CD14-positive monocyte (primary cell): Measurements from ENCODE around the gene PDGFD. TPM values are rescaled to one million over a fixed set of nuclear protein-coding genes. Genes with fewer than 3 reads are reported as not detected.

Source experiments
- DNase-seq, 3 donors: peaks; one replicate each; pipeline ENCODE4 v3.0.0-alpha.2; 2011 to 2022
- H2AFZ ChIP-seq: 2 replicates; pipeline ENCODE4 v1.6.0; 2012; ENCODE audit warnings: mild to moderate bottlenecking, low read depth, low read length, inconsistent platforms; ENCODE audit not compliant: insufficient read depth, poor library complexity, severe bottlenecking
- H3K27ac ChIP-seq, 2 donors: 1 replicate in 1 of 2; 2 replicates in 1 of 2; pipeline ENCODE4 v1.5.1; 2012 to 2013; ENCODE audit warnings: low read length in 2 of 2, control low read depth in 1 of 2, inconsistent platforms in 1 of 2, low read depth in 1 of 2, mild to moderate bottlenecking in 1 of 2
- H3K27me3 ChIP-seq, 2 donors: one replicate each; pipeline versions ENCODE4 v1.6.0 to v1.6.1; 2011 to 2013; ENCODE audit warnings: low read length in 2 of 2; ENCODE audit not compliant: control insufficient read depth in 2 of 2, insufficient read depth in 2 of 2
- H3K36me3 ChIP-seq, 2 donors: replicated peaks in 1 of 2; 1 replicate in 1 of 2; 2 replicates in 1 of 2; pipeline versions ENCODE4 v1.5.1 to v1.6.1; 2012 to 2013; ENCODE audit warnings: low read length in 2 of 2, control low read depth in 1 of 2, inconsistent platforms in 1 of 2, mild to moderate bottlenecking in 1 of 2; ENCODE audit not compliant: insufficient read depth in 2 of 2, control insufficient read depth in 1 of 2
- H3K4me1 ChIP-seq, 2 donors: 1 replicate in 1 of 2; 2 replicates in 1 of 2; pipeline versions ENCODE4 v1.5.1 to v1.6.1; 2012 to 2013; ENCODE audit warnings: low read length in 2 of 2, control low read depth in 1 of 2, inconsistent platforms in 1 of 2, mild to moderate bottlenecking in 1 of 2, moderate library complexity in 1 of 2; ENCODE audit not compliant: insufficient read depth in 2 of 2, control insufficient read depth in 1 of 2
- H3K4me2 ChIP-seq: replicated peaks from 2 replicates; pipeline ENCODE3; 2012; ENCODE audit warnings: low read length, moderate library complexity, mild to moderate bottlenecking; ENCODE audit not compliant: poor library complexity, severe bottlenecking; ENCODE audit errors: extremely low read depth
- H3K4me3 ChIP-seq, 3 experiments: fragments of 200-600 bp in 1 of 3; sonication (generic) in 1 of 3; replicated peaks in 1 of 3; 1 replicate in 2 of 3; 2 replicates in 1 of 3; pipeline ENCODE4 v1.5.1; 2011 to 2013; ENCODE audit warnings: low read length in 3 of 3, mild to moderate bottlenecking in 3 of 3, control low read depth in 2 of 3, low read depth in 2 of 3, inconsistent platforms in 1 of 3, moderate library complexity in 1 of 3
- H3K79me2 ChIP-seq: 2 replicates; pipeline ENCODE4 v1.6.0; 2012; ENCODE audit warnings: mild to moderate bottlenecking, control low read depth, inconsistent platforms, low read length, moderate library complexity; ENCODE audit not compliant: insufficient read depth
- H3K9ac ChIP-seq: 2 replicates; pipeline ENCODE4 v1.6.0; 2017; ENCODE audit warnings: low read length, mild to moderate bottlenecking; ENCODE audit not compliant: insufficient read depth, poor library complexity, severe bottlenecking
- H3K9me3 ChIP-seq, 2 donors: replicated peaks in 1 of 2; 1 replicate in 1 of 2; 2 replicates in 1 of 2; pipeline versions ENCODE4 v1.5.1 to v1.6.1; 2012 to 2013; ENCODE audit warnings: low read length in 2 of 2, control low read depth in 1 of 2; ENCODE audit not compliant: control insufficient read depth in 1 of 2, insufficient read depth in 1 of 2
- H4K20me1 ChIP-seq: 2 replicates; pipeline ENCODE4 v1.6.0; 2012; ENCODE audit warnings: mild to moderate bottlenecking, low read length, control low read depth, moderate library complexity; ENCODE audit not compliant: insufficient read depth
- H3K27ac Mint-ChIP-seq, 7 donors: one replicate each; pipeline ENCODE4 v1.8.0; 2020; ENCODE audit warnings: mild to moderate bottlenecking in 7 of 7, mixed read lengths in 7 of 7, moderate library complexity in 6 of 7, inconsistent platforms in 2 of 7
- H3K27me3 Mint-ChIP-seq, 3 donors: one replicate each; pipeline ENCODE4 v1.8.0; 2021 to 2022; ENCODE audit warnings: low read depth in 3 of 3, mild to moderate bottlenecking in 3 of 3, mixed read lengths in 3 of 3, moderate library complexity in 3 of 3, inconsistent platforms in 1 of 3
- H3K36me3 Mint-ChIP-seq, 2 donors: one replicate each; pipeline ENCODE4 v1.8.0; 2020; ENCODE audit warnings: mixed read lengths in 2 of 2, inconsistent platforms in 1 of 2, mild to moderate bottlenecking in 1 of 2
- H3K4me1 Mint-ChIP-seq: one replicate; pipeline ENCODE4 v1.8.0; 2020; ENCODE audit warnings: mild to moderate bottlenecking, mixed read lengths
- H3K4me3 Mint-ChIP-seq, 2 donors: one replicate each; pipeline ENCODE4 v1.8.0; 2020; ENCODE audit warnings: mild to moderate bottlenecking in 2 of 2, mixed read lengths in 2 of 2, moderate library complexity in 1 of 2
- H3K9me3 Mint-ChIP-seq, 7 donors: one replicate each; pipeline ENCODE4 v1.8.0; 2020 to 2022; ENCODE audit warnings: mixed read lengths in 7 of 7, mild to moderate bottlenecking in 6 of 7, moderate library complexity in 6 of 7, inconsistent platforms in 2 of 7
- WGBS: methylation state at CpG from one replicate; pipeline ENCODE4 v1.1.5; 2013; ENCODE audit warnings: missing lambda C conversion rate; ENCODE audit not compliant: insufficient coverage; 5-methylcytosine and 5-hydroxymethylcytosine counted together
- intact Hi-C, 2 donors: fragments of 100-400 bp; cut with micrococcal nuclease; formaldehyde crosslinking; loops; one replicate each; pipeline versions ENCODE4 v1.15.0 to v1.15.1; 2023
- polyA plus RNA-seq, 3 donors: library from polyadenylated mRNA; depleted of rRNA in 1 of 3; unstranded in 2 of 3; stranded (reverse) in 1 of 3; fragments of 300-500 nt in 2 of 3; fragments of >200 nt in 1 of 3; fragmentation: Illumina TruSeq in 2 of 3; gene quantifications; 1 replicate in 2 of 3; 2 replicates in 1 of 3; pipeline ENCODE4 v1.2.3, GENCODE V29; 2012 to 2021
- TF ChIP-seq, protein P1 (sequence below): fragments of 200-600 bp; IDR thresholded peaks from one replicate; pipeline ENCODE4 v1.8.0; 2022; ENCODE audit warnings: antibody characterized with exemption, mild to moderate bottlenecking

PDGFD gene
- polyA plus RNA-seq, 3 donors = 0.05 to 0.15 TPM; not detected in 1

DNA sequence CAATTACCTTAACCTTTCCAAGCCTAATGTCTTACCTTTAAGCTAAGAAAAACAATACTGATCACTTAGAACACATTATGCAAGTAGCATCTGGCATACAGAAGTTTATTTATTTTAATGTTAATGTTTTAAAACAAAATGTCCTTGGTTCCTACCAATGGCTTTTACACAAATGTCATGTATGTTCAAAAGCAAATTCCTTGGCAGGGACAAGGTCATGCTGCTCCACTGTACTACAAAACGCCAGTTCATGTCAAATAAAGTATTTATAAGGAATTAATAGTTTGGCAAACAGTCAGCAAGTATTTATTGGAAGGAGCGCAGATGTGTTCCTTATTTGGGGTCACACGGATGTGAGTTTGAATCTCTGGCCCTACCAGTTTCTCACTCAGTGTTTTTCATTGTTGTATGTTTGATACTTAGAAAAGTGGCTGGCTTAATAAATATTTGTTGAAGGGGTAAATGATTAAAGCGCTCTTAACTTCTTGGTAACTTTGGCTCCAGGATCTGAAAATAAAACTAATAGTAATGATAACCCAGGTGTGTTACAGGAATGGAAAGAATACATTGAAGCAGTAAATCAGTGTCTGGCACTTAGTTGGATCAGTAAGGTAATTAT, 108.9 kb downstream of the PDGFD start:
- H4K20me1 ChIP-seq = no peaks in the 10 kb centered on the region
- H3K4me3 ChIP-seq = no peak overlapping the region
- H3K9ac ChIP-seq = no peak overlapping the region
- no peak overlapping the region for H2AFZ ChIP-seq
- Mint-ChIP-seq H3K9me3 (no peaks in the 10 kb centered on the region), H3K27ac (no peak overlapping the region), H3K36me3 (no peaks in the 10 kb centered on the region), H3K4me3 (no peak overlapping the region), H3K27me3 (no peaks in the 10 kb centered on the region), H3K4me1 (peaks cover 18% of the 10 kb centered on the region)
- no peaks in the 10 kb centered on the region for H3K36me3 ChIP-seq
- H3K27me3 ChIP-seq = no peaks in the 10 kb centered on the region
- no peak overlapping the region for H3K27ac ChIP-seq
- no peak for DNase-seq
- H3K4me2 ChIP-seq = no peak overlapping the region
- intact Hi-C loops = no loop called here
- H3K9me3 ChIP-seq = no peaks in the 10 kb centered on the region
- H3K4me1 ChIP-seq = peaks cover 10 to 13% of the 10 kb centered on the region in 2 donors
- TF ChIP-seq, protein P1, sequence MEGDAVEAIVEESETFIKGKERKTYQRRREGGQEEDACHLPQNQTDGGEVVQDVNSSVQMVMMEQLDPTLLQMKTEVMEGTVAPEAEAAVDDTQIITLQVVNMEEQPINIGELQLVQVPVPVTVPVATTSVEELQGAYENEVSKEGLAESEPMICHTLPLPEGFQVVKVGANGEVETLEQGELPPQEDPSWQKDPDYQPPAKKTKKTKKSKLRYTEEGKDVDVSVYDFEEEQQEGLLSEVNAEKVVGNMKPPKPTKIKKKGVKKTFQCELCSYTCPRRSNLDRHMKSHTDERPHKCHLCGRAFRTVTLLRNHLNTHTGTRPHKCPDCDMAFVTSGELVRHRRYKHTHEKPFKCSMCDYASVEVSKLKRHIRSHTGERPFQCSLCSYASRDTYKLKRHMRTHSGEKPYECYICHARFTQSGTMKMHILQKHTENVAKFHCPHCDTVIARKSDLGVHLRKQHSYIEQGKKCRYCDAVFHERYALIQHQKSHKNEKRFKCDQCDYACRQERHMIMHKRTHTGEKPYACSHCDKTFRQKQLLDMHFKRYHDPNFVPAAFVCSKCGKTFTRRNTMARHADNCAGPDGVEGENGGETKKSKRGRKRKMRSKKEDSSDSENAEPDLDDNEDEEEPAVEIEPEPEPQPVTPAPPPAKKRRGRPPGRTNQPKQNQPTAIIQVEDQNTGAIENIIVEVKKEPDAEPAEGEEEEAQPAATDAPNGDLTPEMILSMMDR = no peak
- 100% methylated on average over 3 of the region's 4 CpGs for WGBS
- no peaks in the 10 kb centered on the region for H3K79me2 ChIP-seq

DNA sequence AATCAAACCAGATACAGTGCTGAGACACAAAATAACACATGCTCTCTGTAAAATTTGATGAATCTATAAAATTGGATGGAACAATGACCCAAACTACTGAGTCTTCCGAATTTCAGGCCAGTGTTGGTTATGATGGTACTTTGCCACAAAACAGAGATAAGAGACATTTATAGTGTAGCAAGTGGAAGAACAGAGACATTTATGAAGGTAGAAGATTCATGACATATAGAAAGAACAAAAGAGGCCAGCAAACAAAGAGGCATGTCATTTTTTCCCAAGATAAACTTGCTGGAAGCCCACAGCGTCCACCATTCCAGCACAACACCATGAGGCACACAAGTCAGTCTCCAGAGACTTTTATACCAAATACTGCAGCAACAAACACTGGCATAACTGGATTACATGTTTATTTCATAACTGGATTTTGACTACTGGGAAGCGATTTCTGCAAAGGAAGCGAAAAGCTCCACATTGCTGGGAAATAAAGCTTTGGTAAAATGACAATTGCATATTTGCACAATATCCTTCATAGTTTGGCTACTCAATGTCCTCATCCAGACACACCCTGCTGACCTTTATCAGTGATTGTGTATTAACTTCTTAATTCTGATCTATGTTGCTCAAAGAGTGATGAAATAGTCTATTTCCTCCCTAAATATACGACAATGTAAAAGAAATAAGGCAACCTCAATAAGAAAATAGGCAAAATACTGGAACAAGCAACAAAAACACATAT, 110.0 kb downstream of the PDGFD start:
- no peak overlapping the region for H3K27ac Mint-ChIP-seq
- Histone ChIP-seq H2AFZ (peak overlapping the region; percentile 10), H3K9me3 (no peaks in the 10 kb centered on the region), H4K20me1 (no peaks in the 10 kb centered on the region), H3K27me3 (no peaks in the 10 kb centered on the region), H3K4me3 (no peak overlapping the region), H3K27ac (no peak overlapping the region), H3K9ac (no peak overlapping the region), H3K36me3 (no peaks in the 10 kb centered on the region), H3K4me1 (peaks cover 18 to 21% of the 10 kb centered on the region in 2 donors), H3K79me2 (no peaks in the 10 kb centered on the region), H3K4me2 (no peak overlapping the region)
- no peaks in the 10 kb centered on the region for H3K27me3 Mint-ChIP-seq
- peaks cover 16% of the 10 kb centered on the region for H3K4me1 Mint-ChIP-seq
- no peaks in the 10 kb centered on the region for H3K36me3 Mint-ChIP-seq
- 60% methylated on average over 1 of the region's 5 CpGs for WGBS
- no peaks in the 10 kb centered on the region for H3K9me3 Mint-ChIP-seq
- DNase-seq = no peak
- intact Hi-C loops = no loop called here
- TF ChIP-seq, protein P1 = no peak
- no peak overlapping the region for H3K4me3 Mint-ChIP-seq
